HEK293 (cell line): ENCODE measurements around the gene STC2.

Experiments used
- CTCF ChIP-seq: fragments of 450-650 bp; formaldehyde crosslinking; IDR thresholded peaks from 2 replicates; pipeline ENCODE4 v1.5.1; 2016; ENCODE audit warnings: missing biosample characterization, missing genetic modification characterization
- GLIS1 ChIP-seq: fragments of 450-650 bp; formaldehyde crosslinking; IDR thresholded peaks from 2 replicates; pipeline ENCODE4 v1.5.1; 2016; ENCODE audit warnings: missing biosample characterization, missing genetic modification characterization
- SETDB1 ChIP-seq: IDR thresholded peaks from one replicate; pipeline ENCODE4 v1.6.1; 2017; ENCODE audit warnings: mild to moderate bottlenecking, low read length, moderate library complexity, mixed read lengths; ENCODE audit not compliant: insufficient read length
- SP2 ChIP-seq: fragments of 450-650 bp; formaldehyde crosslinking; IDR thresholded peaks from 2 replicates; pipeline ENCODE4 v1.5.1; 2016; ENCODE audit warnings: missing biosample characterization, missing genetic modification characterization
- TCF7L2 ChIP-seq: IDR thresholded peaks from 2 replicates; pipeline ENCODE4 v1.6.1; 2011; ENCODE audit warnings: low read depth, mild to moderate bottlenecking, inconsistent platforms, low read length, moderate library complexity, borderline replicate concordance
- ZBTB6 ChIP-seq: fragments of 450-650 bp; formaldehyde crosslinking; IDR thresholded peaks from 2 replicates; pipeline ENCODE4 v1.5.1; 2017; ENCODE audit warnings: missing biosample characterization, missing genetic modification characterization
- ZNF155 ChIP-seq: fragments of 450-650 bp; formaldehyde crosslinking; IDR thresholded peaks from 2 replicates; pipeline ENCODE4 v1.5.1; 2016; ENCODE audit warnings: missing biosample characterization, missing genetic modification characterization
- ZNF18 ChIP-seq: fragments of 450-650 bp; formaldehyde crosslinking; IDR thresholded peaks from 2 replicates; pipeline ENCODE4 v1.5.1; 2016; ENCODE audit warnings: missing biosample characterization, missing genetic modification characterization
- ZNF529 ChIP-seq: fragments of 450-650 bp; formaldehyde crosslinking; IDR thresholded peaks from 2 replicates; pipeline ENCODE4 v1.5.1; 2017; ENCODE audit warnings: missing genetic modification characterization, missing biosample characterization; ENCODE audit not compliant: insufficient replicate concordance
- ZNF692 ChIP-seq: fragments of 450-650 bp; formaldehyde crosslinking; IDR thresholded peaks from 2 replicates; pipeline ENCODE4 v1.5.1; 2016; ENCODE audit warnings: missing biosample characterization, missing genetic modification characterization
- ZNF791 ChIP-seq: fragments of 450-650 bp; formaldehyde crosslinking; IDR thresholded peaks from 2 replicates; pipeline ENCODE4 v1.5.1; 2016; ENCODE audit warnings: missing biosample characterization, missing genetic modification characterization
- ZNF792 ChIP-seq: fragments of 450-650 bp; formaldehyde crosslinking; IDR thresholded peaks from 2 replicates; pipeline ENCODE4 v1.5.1; 2016; ENCODE audit warnings: missing biosample characterization, missing genetic modification characterization
- ZNF843 ChIP-seq: fragments of 450-650 bp; formaldehyde crosslinking; IDR thresholded peaks from 2 replicates; pipeline ENCODE4 v1.5.1; 2016; ENCODE audit warnings: missing biosample characterization, missing genetic modification characterization

- no peak for TF ChIP-seq CTCF (tag by site-specific recombination)
- no peak for TF ChIP-seq ZNF18
- no peak for TF ChIP-seq GLIS1 (tag by site-specific recombination)
- no peak for TF ChIP-seq ZNF843 (tag by site-specific recombination)
- TF ChIP-seq SP2 (tag by site-specific recombination): no peak
- TF ChIP-seq ZBTB6 (tag by site-specific recombination): no peak
- no peak for TF ChIP-seq SETDB1
- no peak for TF ChIP-seq ZNF529 (tag by site-specific recombination)
- no peak for TF ChIP-seq ZNF155 (tag by site-specific recombination)
- no peak for TF ChIP-seq ZNF791 (tag by site-specific recombination)
- no peak for TF ChIP-seq TCF7L2
- no peak for TF ChIP-seq ZNF792 (tag by site-specific recombination)
- TF ChIP-seq ZNF692: no peak
These were observed 11.0 kb downstream of the STC2 start for GRCh38 chr5:173317091-173317730.
